Esophagus mucosa (tissue), 1 donor: ENCODE data around the gene TFAP2A. TPM values are rescaled to one million over a fixed set of nuclear protein-coding genes. Genes with fewer than 3 reads are reported as not detected.
A peak's percentile ranks its signal among the peaks of the same experiment; 100 is the strongest.

Experiments used
- ATAC-seq: fragments of 200-7000 bp; cut with Tn5 transposase; one replicate; pipeline ENCODE4 v1.9.1; 2020
- total RNA-seq: library from RNA; stranded (reverse); gene quantifications from one replicate; pipeline ENCODE4 v1.2.4, GENCODE V29; 2023
- donor health status: DM: yes; HTN: yes; CAD: no.

The TFAP2A gene
- 59.6 TPM for total RNA-seq

- peak; percentile 57 for ATAC-seq
Observed at GRCh38 chr6:10414756-10415616, at the start of gene TFAP2A. TSS of gene TFAP2A (minus strand) at chr6:10415074. CDS start at chr6:10414991, 83 bp downstream.

- ATAC-seq = no peak
Observed at GRCh38 chr6:10463491-10464481, 48.9 kb upstream of the TFAP2A start.

- ATAC-seq = no peak
Observed at GRCh38 chr6:10463040-10463439, 48.2 kb upstream of the TFAP2A start.

GRCh38 chr6:10461850-10462249, 47.0 kb upstream of the TFAP2A start:
- no peak for ATAC-seq

- ATAC-seq = no peak
Observed at GRCh38 chr6:10460096-10460495, 45.2 kb upstream of the TFAP2A start.

GRCh38 chr6:10458287-10458686, 43.4 kb upstream of the TFAP2A start:
- no peak for ATAC-seq

- no peak for ATAC-seq
Observed at GRCh38 chr6:10453596-10453995, 38.7 kb upstream of the TFAP2A start.

GRCh38 chr6:10451828-10452509, 37.1 kb upstream of the TFAP2A start:
- peak; percentile 99 for ATAC-seq

- no peak for ATAC-seq
Observed at GRCh38 chr6:10451394-10451793, 36.5 kb upstream of the TFAP2A start.

GRCh38 chr6:10449751-10450150, 34.9 kb upstream of the TFAP2A start:
- no peak for ATAC-seq

GRCh38 chr6:10448096-10448495, 33.2 kb upstream of the TFAP2A start:
- ATAC-seq = no peak

- ATAC-seq = no peak
Observed at GRCh38 chr6:10446548-10446947, 31.7 kb upstream of the TFAP2A start.

GRCh38 chr6:10441655-10442009, 26.8 kb upstream of the TFAP2A start:
- ATAC-seq = peak; percentile 53

- ATAC-seq = peak; percentile 95
Observed at GRCh38 chr6:10441004-10441654, 26.3 kb upstream of the TFAP2A start.

- ATAC-seq = no peak
Observed at GRCh38 chr6:10437891-10438290, 23.0 kb upstream of the TFAP2A start.

- ATAC-seq = peak; percentile 55
Observed at GRCh38 chr6:10434235-10434634, 19.4 kb upstream of the TFAP2A start.

GRCh38 chr6:10433322-10433721, 18.4 kb upstream of the TFAP2A start:
- ATAC-seq = no peak

- ATAC-seq = peak; percentile 55
Observed at GRCh38 chr6:10431423-10432164, 16.7 kb upstream of the TFAP2A start.

- ATAC-seq = peak; percentile 62
Observed at GRCh38 chr6:10429638-10430427, 15.0 kb upstream of the TFAP2A start.

GRCh38 chr6:10426781-10427279, 12.0 kb upstream of the TFAP2A start:
- ATAC-seq = no peak
